ENCODE measurements around the gene LITAF. TPM values are rescaled to one million over a fixed set of nuclear protein-coding genes. Genes with fewer than 3 reads are reported as not detected.

Gene LITAF
- total RNA-seq = 68.3 and 71.9 TPM in 2 replicates

DNA sequence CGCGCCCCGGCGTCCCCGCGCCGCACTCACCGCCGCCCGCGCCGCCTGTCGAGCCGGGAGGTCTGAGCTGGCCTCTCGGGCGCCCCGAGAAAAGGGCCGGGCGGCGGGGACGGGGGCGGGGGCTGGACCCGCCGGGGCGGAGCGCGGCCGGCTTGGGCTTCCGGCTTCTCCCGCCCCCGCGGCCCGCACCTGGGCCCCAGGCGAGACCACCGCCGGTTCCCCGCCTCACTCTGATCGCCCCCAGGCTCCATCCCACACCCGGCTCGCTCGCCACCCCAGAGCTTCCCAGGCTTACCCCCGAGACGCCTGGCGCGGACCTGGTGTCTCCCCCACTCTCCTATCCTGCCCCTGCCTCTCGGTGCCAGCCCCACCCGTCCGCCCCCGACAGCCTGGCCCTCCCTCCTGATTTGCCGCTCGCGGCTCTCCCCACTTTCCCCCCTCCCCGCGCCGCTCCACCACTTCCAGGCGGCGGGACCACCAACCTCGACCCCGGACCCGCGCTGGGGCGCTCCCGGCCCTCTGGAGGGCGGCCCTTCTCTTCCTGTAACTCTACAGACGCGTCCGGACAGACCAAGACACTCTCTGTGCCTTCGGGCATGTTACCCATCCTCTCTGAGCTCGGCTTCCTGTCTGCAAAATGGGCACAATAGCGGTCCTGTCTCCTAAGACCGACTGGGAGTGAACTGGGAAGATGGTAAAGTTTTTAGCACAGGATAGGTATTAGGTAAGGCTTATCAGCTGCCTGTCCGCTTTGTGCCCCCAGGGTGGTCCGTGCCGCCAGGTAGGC is at the start of gene LITAF:
Gene LITAF (minus strand): TSS at position 64 of the 787 bp plus-strand sequence. CDS start 30,189 bp downstream, outside the sequence.

Other genes with a start within 250 kb of the LITAF start
- 12.0 and 16.0 TPM in 2 replicates for gene RMI2, start 241.5 kb downstream of the LITAF start, total RNA-seq
- gene SNN, start 81.5 kb upstream of the LITAF start, total RNA-seq = 6.7 and 7.7 TPM in 2 replicates
- gene TXNDC11, start 155.9 kb upstream of the LITAF start, total RNA-seq = 33.8 and 35.1 TPM in 2 replicates
- gene ZC3H7A, start 210.3 kb upstream of the LITAF start, total RNA-seq = 12.8 and 16.6 TPM in 2 replicates